TTC549 (cell line): ENCODE data around the gene HOXD12.

Experiments
- FAIRE-seq: peaks from 2 replicates; lab custom pipeline; 2012; peaks lifted over from hg19 to GRCh38; lab: Jason Lieb, UNC

The HOXD12 gene

DNA sequence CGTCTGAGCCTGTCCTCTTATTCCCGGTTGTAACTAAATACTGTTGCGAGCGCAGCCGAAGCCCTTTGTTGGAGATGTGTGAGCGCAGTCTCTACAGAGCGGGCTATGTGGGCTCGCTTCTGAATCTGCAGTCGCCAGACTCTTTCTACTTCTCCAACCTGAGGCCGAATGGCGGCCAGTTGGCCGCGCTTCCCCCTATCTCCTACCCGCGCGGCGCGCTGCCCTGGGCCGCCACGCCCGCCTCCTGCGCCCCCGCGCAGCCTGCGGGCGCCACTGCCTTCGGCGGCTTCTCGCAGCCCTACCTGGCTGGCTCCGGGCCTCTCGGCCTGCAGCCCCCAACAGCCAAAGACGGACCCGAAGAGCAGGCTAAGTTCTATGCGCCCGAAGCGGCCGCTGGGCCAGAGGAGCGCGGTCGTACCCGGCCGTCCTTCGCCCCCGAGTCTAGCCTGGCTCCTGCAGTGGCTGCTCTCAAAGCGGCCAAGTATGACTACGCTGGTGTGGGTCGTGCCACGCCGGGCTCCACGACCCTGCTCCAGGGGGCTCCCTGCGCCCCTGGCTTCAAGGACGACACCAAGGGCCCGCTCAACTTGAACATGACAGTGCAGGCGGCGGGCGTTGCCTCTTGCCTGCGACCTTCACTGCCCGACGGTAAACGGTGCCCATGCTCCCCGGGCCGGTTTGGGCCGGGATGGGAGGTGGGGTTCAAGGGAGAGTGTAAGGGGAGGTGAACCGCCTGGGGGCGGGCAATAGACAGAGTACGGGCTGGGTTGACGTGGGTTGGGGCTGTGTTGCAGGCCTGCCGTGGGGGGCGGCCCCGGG lies at the start of gene HOXD12:
TSS of gene HOXD12 (plus strand) at position 68 of the 819 bp plus-strand sequence. CDS start at position 75, 7 bp downstream.
- no peak for FAIRE-seq

DNA sequence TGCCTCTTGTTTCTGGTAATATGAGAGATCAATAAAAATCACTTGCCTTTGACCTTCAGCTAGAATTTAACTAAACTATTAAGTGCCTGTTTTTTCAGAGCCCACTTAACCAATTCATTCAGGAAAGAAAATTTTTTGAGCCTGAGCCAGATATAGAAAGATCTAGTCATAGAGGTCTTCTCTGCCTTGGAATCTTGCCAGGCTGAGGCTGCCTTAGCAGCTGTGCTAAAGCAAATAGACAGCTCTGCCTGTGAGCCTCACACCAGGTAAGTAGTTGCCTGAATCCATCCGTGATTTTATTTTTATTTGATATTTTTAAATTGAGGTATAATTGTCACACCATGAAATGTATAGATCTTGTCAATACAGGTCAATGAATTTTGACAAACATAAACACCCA lies 43.2 kb upstream of the HOXD12 start:
- no peak for FAIRE-seq

- FAIRE-seq: no peak
These were observed 35.6 kb upstream of the HOXD12 start for GRCh38 chr2:176063958-176064357.

GRCh38 chr2:176066645-176067588 lies 32.7 kb upstream of the HOXD12 start:
- FAIRE-seq: no peak

GRCh38 chr2:176067589-176068418 lies 31.8 kb upstream of the HOXD12 start:
- FAIRE-seq: no peak

DNA sequence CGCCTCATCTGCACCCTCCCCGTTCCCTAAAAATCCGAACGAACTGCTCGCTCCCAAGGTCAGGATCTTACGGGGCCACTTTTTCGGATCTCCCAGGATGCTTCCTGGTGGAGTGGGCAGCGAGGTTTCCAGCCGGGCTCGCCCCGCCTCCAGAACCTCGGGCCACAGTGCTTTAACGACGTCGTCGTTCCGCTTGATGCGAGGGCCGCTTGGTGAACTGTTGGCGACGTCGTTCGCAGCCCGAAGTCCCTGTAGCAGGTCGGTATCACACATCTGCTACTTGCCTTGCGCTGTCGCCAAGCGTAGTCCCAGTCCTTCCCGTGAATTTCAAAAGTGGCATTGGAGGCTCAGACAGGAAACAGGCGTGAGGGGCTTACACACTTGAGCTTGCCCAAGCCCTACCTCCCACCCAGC lies 31.2 kb upstream of the HOXD12 start:
- FAIRE-seq: no peak

DNA sequence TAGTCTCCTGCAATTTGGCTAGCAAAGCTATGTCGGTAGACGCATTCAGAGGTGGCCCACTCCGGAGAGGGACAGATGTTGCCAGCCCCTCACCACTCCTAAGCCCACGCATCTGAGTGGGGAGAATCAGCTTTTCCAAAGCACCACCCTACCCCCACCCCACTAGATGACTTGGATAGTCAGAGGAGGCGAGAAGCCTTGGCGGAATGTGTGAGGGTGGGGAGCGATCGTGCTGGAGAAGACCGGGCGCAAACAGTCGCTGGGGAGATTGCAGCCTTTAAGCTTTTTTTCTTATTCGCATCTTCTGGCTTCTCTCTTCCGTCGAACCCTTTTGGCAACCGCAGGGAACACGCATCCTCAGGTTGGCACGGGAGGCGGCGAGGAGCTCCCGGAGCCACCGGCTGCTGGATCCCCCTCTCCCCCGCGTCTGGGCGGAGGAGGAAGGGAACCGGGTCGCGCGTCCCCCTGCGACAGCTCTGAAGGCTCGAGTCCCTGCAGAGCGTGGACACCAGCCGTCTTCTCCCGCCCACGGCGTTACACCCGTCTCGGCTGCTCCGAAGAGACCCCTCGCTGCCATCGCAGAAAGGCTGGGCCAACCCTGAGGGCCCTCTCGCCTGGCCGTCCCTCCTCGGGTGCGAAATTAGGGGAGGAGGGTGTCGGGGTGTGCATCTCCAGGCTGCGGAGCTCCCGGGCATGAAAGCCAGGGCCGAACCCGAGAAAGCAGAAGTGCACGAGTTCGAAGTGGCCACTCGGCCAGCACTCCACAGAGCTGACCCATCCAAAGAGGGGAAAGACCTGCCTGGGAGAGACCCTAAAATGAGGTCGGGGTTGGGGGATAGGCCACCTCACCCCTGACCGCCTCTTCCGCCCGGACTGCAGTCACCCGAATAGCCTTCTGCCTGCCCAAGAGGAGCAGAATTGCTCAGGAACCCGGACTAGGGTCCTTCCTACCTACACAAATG lies 28.0 kb upstream of the HOXD12 start:
- FAIRE-seq: no peak

GRCh38 chr2:176072292-176072669 lies 27.3 kb upstream of the HOXD12 start:
- no peak for FAIRE-seq

DNA sequence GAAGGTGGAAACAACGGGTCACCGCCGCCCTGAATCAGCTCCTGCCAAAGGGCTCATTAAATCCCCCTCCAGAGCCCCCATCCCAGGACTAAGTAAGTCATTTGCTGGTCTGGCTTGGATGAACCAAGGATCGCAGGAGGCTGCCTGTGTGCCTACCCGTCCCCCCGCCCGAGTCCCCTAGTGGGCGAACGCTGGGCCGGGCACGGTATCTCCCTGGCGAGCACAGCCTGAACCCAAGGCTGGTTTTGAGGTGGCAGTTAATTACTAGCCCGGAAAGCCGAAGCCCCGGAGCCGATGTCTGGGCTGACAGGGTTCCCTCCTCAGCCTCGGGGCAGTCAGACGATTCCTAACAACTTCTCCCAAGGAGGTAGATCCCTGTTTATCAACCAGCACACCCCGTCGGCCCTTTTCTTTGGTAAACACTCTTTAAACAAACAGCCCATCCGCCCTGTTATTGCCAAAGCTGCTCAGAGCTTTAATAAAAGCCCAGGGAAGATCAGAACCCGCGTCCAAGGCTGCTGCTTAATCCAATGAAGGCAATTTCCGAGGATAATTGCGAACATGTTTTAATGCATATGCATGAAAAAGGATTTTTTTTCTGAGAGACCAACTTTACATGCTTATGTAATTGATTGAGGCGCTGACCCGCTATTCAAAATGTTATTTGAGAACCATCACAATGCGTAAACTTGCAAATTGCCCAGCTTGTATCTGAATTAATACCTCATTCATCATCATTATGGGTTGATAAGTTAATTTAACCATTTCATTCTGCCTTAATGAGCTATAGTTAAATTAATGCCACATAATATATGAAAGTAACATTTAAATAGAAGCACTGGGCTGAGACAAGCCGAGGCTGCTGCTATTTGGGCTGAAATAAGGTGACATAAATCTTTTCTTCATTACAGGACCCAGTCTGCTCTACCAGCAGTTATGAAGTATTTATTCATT lies 26.4 kb upstream of the HOXD12 start:
- FAIRE-seq: no peak

- no peak for FAIRE-seq
These were observed 24.6 kb upstream of the HOXD12 start for GRCh38 chr2:176074919-176075425.

DNA sequence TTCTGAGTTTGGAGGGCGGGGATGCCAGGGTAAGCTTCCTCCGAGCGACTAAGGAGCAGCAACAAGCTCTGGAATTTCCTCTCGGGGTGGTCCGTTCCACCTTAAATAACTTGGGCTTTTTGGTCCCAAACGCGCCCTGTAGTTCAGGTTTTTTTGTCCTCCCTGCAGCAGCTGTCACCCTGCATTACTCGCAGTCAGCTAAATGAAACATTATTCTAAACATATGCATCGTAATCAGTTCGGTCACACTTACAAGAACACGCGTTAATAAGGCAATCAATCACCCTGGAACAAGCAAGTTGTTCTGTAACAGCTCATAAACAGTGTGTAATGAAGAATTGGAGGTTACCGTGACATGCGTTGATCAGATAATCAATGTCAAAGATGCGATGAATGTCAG lies 24.1 kb upstream of the HOXD12 start:
- no peak for FAIRE-seq

DNA sequence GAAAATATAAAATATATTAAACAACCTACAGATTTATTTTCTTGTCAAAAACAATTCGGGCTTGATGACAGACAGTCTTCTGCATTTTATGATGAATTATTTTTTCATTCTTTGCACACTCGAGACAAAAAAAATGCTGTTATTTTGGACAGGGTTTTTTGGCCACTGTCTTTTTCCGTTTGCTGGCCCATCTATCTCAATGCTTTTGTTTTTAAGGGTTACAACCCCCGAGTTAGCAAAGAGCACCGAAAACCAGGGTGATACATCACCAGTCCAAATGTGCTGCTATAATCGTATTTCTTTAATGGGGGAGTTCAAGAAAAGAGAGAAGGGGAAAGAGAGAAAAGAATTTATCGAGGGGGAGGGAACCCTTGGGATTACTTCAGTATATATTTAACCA lies 23.5 kb upstream of the HOXD12 start:
- no peak for FAIRE-seq

- no peak for FAIRE-seq
These were observed 22.8 kb upstream of the HOXD12 start for GRCh38 chr2:176076796-176077195.

GRCh38 chr2:176078541-176079284 lies 20.9 kb upstream of the HOXD12 start:
- no peak for FAIRE-seq

- no peak for FAIRE-seq
These were observed 20.2 kb upstream of the HOXD12 start for GRCh38 chr2:176079285-176079830.

DNA sequence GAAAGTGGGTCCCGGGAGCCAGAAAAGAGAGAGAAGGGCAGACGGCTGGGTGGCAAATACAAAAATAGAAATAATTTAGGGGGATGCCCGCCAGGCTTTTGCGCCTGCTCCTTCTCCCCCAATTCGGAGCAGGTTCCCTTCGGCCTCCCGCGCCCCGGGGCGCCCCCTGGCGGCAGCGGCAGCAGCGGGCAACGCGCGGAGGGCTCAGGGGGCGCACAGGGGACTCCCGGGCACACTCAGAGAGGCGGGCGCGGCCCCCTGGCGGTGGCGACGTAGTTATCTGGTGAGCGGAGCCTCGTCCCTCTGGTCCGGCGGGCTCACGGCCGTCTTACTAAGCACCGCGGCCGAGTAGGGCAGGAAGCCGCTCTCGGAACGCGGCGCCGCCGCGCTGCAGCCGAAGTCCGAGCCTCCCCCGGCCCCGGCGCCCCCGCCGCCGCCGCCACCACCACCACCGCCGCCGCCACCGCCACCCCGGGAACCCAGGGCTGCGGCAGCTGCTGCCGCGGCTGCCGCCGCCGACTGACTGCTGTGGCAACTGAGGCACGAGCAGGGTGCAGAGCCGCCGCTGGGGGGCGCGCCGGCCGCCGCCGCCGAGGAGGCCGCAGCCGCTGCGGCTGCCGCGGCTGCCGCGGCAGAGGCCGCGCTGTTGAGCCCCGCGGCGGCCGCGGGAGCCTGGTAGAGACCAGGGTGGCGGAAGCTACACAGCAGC lies 19.6 kb upstream of the HOXD12 start:
- no peak for FAIRE-seq

- no peak for FAIRE-seq
These were observed 18.8 kb upstream of the HOXD12 start for GRCh38 chr2:176080540-176081375.
